ENCODE measurements around the gene TSNAXIP1. TPM values are rescaled to one million over a fixed set of nuclear protein-coding genes. Genes with fewer than 3 reads are reported as not detected.

TSNAXIP1 gene
- total RNA-seq, 2 donors from 2014 or later = 1.6 TPM; not detected in 1

DNA sequence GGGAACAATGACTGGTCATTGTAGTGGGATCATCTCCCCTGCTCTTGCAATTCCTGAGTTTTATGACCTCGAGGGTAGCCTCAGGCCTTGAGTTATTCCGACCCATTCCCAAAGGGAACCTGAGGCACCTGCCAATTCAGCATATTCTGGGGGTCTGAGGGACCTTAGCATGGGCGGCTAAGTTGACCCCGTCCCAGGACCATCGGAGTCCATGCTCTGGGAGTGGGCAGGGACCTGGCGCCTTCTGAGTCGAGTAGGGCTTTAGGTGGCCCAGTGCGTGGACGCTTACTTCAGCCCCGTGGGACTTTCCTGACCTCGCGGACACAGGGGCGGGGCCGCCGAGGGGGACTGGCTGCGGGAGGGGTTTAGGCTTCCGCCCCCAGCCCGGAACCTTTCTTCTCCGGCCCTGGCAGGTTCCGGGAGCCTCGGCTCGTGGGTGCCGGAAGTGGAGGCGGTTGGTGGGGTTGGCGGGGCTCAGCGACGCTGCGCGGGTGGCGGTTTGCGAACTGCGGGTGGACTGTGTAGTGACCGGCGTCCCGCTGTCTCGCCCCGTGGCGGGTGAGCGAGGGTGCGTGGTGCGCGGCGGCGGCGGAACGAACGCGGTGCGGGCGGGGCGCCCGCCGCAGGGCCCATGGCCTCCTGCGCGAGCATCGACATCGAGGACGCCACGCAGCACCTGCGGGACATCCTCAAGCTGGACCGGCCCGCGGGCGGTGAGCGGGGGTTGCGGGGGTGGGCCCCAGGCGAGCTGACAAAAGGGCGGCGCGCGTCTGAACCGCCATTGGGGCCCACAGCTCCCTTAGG lies 66.1 kb downstream of the TSNAXIP1 start, which contains the start of gene EDC4:
Gene EDC4, plus strand, starts transcription at position 422 of the 804 bp plus-strand sequence. Its CDS starts 210 bp downstream, at position 632.
- Histone ChIP-seq H3K4me1 (peaks cover 42% of the 10 kb centered on the region), H3K9me3 (no peaks in the 10 kb centered on the region), H3K27me3 (no peaks in the 10 kb centered on the region), H3K36me3 (replicated peaks in 1 of 2; ENCODE audit: insufficient read depth in 1 of 2, low read depth in 2 of 2) (peaks cover 0 to 9% of the 10 kb centered on the region in 2 donors), H3K4me3 (peak within 1 kb of the TSS; percentile 70 to 85), H3K27ac (peak within 1 kb of the TSS; percentile 53 to 80 (median 66))
- 3 to 6% methylated on average over 2 to 38 of the region's 72 CpGs for WGBS, 2 donors
- intact Hi-C loops (cut with DNase I) = no loop called here
- ATAC-seq (peak; percentile 83), DNase-seq (peak; percentile 83 to 86 (median 84))
- TF ChIP-seq CTCF (IDR thresholded peaks at IDR 0.05) = peak in 2 of 7 experiments; percentile 3
- TF ChIP-seq POLR2A (IDR thresholded peaks at IDR 0.05) = peak; percentile 30 to 68 (median 65)

DNA sequence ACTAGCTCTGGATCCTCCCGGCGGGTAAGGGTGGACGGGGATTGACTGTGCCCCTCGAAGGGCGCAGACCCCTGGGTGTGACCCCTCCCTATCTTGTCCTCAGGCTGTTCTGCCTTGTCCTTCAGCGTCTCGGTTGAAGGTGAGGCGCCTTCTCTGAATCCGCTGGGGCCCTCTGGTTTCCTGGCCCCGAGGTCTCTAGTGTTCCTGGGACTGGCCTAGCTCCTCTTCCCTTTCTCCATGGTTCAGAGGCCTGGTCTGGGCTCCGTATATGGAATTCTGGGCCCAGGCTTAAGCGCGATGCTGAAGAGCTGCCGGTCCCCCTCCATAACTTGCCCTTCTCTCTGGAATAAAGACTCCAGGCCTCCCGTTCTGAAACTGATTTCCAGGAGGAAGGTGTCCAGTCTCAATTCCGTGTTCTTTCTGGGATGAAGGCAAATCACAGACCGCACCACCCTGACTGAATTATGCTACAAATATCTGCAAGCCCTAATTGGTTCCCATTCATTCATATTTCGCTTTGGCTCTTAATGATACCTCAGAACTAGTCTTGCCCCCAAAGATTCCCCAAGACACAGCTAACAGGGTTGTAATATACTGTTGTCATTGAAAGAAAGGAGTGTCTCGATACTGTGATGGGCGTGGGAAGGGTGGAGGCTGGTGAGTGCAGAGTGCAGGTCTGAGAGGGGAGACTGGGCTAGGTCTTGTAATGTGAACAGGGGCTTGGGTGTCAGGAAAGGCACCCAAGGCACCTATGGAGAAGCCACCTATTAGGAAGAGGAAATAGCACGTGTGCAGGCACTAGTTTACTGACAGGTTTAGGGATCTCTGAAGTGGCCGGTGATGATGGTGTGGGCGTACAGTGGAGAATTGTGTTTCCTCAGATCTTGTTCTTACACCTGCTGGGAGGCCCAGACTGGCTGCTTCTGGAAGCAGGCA lies 67.0 kb downstream of the TSNAXIP1 start:
- H3K4me3 ChIP-seq = peak overlapping the region; percentile 70 to 85
- intact Hi-C loops (cut with DNase I) = no loop called here
- DNase-seq (no peak), ATAC-seq (no peak)
- peaks cover 6 to 15% of the 10 kb centered on the region in 2 donors for H3K36me3 ChIP-seq (replicated peaks in 1 of 2; ENCODE audit: insufficient read depth in 1 of 2, low read depth in 2 of 2)
- no peaks in the 10 kb centered on the region for H3K9me3 ChIP-seq
- 10 to 19% methylated on average over 12 to 22 of the region's 23 CpGs for WGBS, 2 donors
- peak overlapping the region; percentile 53 to 80 (median 66) for H3K27ac ChIP-seq
- no peak for TF ChIP-seq POLR2A (IDR thresholded peaks at IDR 0.05)
- no peak for TF ChIP-seq CTCF (IDR thresholded peaks at IDR 0.05)
- H3K27me3 ChIP-seq = no peaks in the 10 kb centered on the region
- peaks cover 33% of the 10 kb centered on the region for H3K4me1 ChIP-seq

DNA sequence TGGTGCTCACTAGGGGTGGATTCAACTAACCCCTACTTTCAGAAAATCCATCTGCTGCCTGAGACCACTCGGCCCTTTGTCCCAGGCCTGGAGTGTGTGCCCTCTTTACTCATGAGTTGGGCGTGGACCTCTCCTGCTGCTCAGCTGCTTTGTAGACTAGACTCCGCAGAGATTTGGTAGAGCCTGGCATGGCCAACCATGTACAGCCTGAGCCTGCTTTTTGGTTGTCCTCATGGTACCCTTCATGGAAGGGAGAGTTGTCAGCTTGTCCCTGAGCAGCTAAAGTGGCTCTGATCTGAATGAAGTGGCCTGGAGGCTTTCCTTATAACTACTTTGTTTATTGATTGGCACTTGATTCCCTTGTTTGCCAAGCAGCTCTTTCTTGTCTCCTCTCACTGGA lies 67.7 kb downstream of the TSNAXIP1 start:
- Histone ChIP-seq H3K9me3 (no peaks in the 10 kb centered on the region), H3K27ac (no peak overlapping the region), H3K4me1 (peaks cover 27% of the 10 kb centered on the region), H3K36me3 (replicated peaks in 1 of 2; ENCODE audit: insufficient read depth in 1 of 2, low read depth in 2 of 2) (peaks cover 13 to 21% of the 10 kb centered on the region in 2 donors), H3K4me3 (no peak overlapping the region), H3K27me3 (no peaks in the 10 kb centered on the region)
- TF ChIP-seq CTCF (IDR thresholded peaks at IDR 0.05) (no peak), POLR2A (IDR thresholded peaks at IDR 0.05) (no peak)
- intact Hi-C loops (cut with DNase I) = no loop called here
- WGBS, 2 donors = 36% methylated on average over 3 of the region's 3 CpGs; no CpG with 5 or more reads in 1 of the 2 donors
- ATAC-seq (no peak), DNase-seq (no peak)

GRCh38 chr16:67877064-67877463 lies 70.4 kb downstream of the TSNAXIP1 start:
- H3K9me3 ChIP-seq = no peaks in the 10 kb centered on the region
- peaks cover 25% of the 10 kb centered on the region for H3K4me1 ChIP-seq
- no peak overlapping the region for H3K4me3 ChIP-seq
- no peak for ATAC-seq
- no peak for DNase-seq
- TF ChIP-seq POLR2A (IDR thresholded peaks at IDR 0.05) (no peak), CTCF (IDR thresholded peaks at IDR 0.05) (no peak)
- H3K36me3 ChIP-seq (replicated peaks in 1 of 2; ENCODE audit: insufficient read depth in 1 of 2, low read depth in 2 of 2) = peaks cover 21 to 41% of the 10 kb centered on the region in 2 donors
- intact Hi-C loops (cut with DNase I) = no loop called here
- no peaks in the 10 kb centered on the region for H3K27me3 ChIP-seq
- no peak overlapping the region for H3K27ac ChIP-seq
- WGBS, 2 donors = 92 to 100% methylated on average over 1 to 11 of the region's 11 CpGs

Small RNA genes lying within 50 kb of the gene (small RNA-seq; reads per million reads assigned to genes)
- gene AC040162.2 = not detected

Other genes with a start within 250 kb of the TSNAXIP1 start
- 10 to 100 TPM; 24.4 to 33.0 TPM for gene CTCF, start 244.4 kb upstream of the TSNAXIP1 start, total RNA-seq
- 1 to 10 TPM in 1 of 2 donors, under 1 TPM in 1; 0.52 to 2.3 TPM for gene CARMIL2, start 161.7 kb upstream of the TSNAXIP1 start, total RNA-seq
- gene ACD, start 146.6 kb upstream of the TSNAXIP1 start, total RNA-seq = 10 to 100 TPM; 11.4 to 33.6 TPM
- 10 to 100 TPM; 21.1 to 22.8 TPM for gene PARD6A, start 145.9 kb upstream of the TSNAXIP1 start, total RNA-seq
- gene ENKD1, start 140.1 kb upstream of the TSNAXIP1 start, total RNA-seq = 10 to 100 TPM; 68.0 to 91.0 TPM
- gene C16orf86, start 140.1 kb upstream of the TSNAXIP1 start, total RNA-seq = 1 to 10 TPM; 7.5 to 9.6 TPM
- 10 to 100 TPM; 15.8 to 18.1 TPM for gene GFOD2, start 87.6 kb upstream of the TSNAXIP1 start, total RNA-seq
- gene RANBP10, start 329 bp upstream of the TSNAXIP1 start, total RNA-seq = 1 to 10 TPM; 6.3 to 9.3 TPM
- 10 to 100 TPM; 23.7 to 42.8 TPM for gene THAP11, start 35.4 kb downstream of the TSNAXIP1 start, total RNA-seq
- gene NUTF2, start 40.0 kb downstream of the TSNAXIP1 start, total RNA-seq = 10 to 100 TPM; 39.2 to 42.8 TPM
- 100 to 1,000 TPM in 1 of 2 donors, 10 to 100 TPM in 1; 57.1 to 122 TPM for gene CENPT, start 40.8 kb downstream of the TSNAXIP1 start, total RNA-seq
- 10 to 100 TPM; 26.7 to 55.7 TPM for gene EDC4, start 66.2 kb downstream of the TSNAXIP1 start, total RNA-seq
- gene NRN1L, start 78.0 kb downstream of the TSNAXIP1 start, total RNA-seq = not detected
- gene PSKH1, start 86.4 kb downstream of the TSNAXIP1 start, total RNA-seq = 10 to 100 TPM; 15.0 to 16.8 TPM
- gene CTRL, start 125.0 kb downstream of the TSNAXIP1 start, total RNA-seq = 1,000 to 10,000 TPM in 1 of 2 donors, 100 to 1,000 TPM in 1; 286 to 1,726 TPM
- gene PSMB10, start 130.0 kb downstream of the TSNAXIP1 start, total RNA-seq = 10 to 100 TPM; 16.2 to 26.7 TPM
- 10 to 100 TPM in 1 of 2 donors, 1 to 10 TPM in 1; 7.5 to 17.8 TPM for gene LCAT, start 137.2 kb downstream of the TSNAXIP1 start, total RNA-seq
- 10 to 100 TPM; 23.3 to 61.3 TPM for gene SLC12A4, start 161.7 kb downstream of the TSNAXIP1 start, total RNA-seq
- gene DPEP3, start 173.6 kb downstream of the TSNAXIP1 start, total RNA-seq = not detected
- gene DPEP2, start 192.6 kb downstream of the TSNAXIP1 start, total RNA-seq = 1 to 10 TPM in 1 of 2 donors, under 1 TPM in 1; 0.78 to 1.3 TPM
- gene DPEP2NB, start 209.0 kb downstream of the TSNAXIP1 start, total RNA-seq = not detected
- gene DDX28, start 216.3 kb downstream of the TSNAXIP1 start, total RNA-seq = 10 to 100 TPM in 1 of 2 donors, 1 to 10 TPM in 1; 3.4 to 13.2 TPM
- 1 to 10 TPM; 3.1 to 3.6 TPM for gene DUS2, start 216.4 kb downstream of the TSNAXIP1 start, total RNA-seq